ENCODE measurements around the gene FGFRL1.

DNA sequence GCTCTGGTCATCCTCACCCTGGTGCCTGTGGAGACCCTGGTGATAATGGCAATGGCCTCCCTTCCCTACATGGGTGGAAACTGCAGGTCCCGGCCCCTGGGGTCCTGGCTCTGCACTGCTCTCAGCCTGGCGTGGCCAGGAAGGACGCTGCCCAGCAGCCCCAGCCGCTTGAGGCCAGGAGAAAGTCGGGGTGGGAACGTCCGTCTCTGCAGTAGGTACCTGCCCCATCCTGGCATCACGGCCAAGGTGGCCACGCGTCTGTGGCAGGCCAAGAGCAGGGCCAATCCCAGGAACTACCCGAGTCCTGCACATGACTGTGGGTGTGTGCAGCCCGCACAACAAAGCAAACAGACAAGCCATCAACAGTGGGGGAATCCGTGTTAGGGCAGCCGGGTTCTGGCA, 33.8 kb downstream of the FGFRL1 start:
- TF ChIP-seq POLR2AphosphoS5 (IDR thresholded peaks at IDR 0.05) (no peak), POLR2A (IDR thresholded peaks at IDR 0.05) (no peak)
- TF ChIP-seq, protein P1, sequence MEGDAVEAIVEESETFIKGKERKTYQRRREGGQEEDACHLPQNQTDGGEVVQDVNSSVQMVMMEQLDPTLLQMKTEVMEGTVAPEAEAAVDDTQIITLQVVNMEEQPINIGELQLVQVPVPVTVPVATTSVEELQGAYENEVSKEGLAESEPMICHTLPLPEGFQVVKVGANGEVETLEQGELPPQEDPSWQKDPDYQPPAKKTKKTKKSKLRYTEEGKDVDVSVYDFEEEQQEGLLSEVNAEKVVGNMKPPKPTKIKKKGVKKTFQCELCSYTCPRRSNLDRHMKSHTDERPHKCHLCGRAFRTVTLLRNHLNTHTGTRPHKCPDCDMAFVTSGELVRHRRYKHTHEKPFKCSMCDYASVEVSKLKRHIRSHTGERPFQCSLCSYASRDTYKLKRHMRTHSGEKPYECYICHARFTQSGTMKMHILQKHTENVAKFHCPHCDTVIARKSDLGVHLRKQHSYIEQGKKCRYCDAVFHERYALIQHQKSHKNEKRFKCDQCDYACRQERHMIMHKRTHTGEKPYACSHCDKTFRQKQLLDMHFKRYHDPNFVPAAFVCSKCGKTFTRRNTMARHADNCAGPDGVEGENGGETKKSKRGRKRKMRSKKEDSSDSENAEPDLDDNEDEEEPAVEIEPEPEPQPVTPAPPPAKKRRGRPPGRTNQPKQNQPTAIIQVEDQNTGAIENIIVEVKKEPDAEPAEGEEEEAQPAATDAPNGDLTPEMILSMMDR (IDR thresholded peaks at IDR 0.05), result no peak

Measured in breast epithelium (tissue), 3 donors.